Gastrocnemius medialis (tissue), 4 donors: ENCODE measurements around the gene TCP11L2.

Experiments
- POLR2A ChIP-seq, 2 donors: fragments of 450-650 bp; IDR thresholded peaks; one replicate each; pipeline ENCODE4 v1.6.1; 2017; ENCODE audit warnings: antibody characterized with exemption in 2 of 2, mild to moderate bottlenecking in 2 of 2, moderate library complexity in 2 of 2
- TF ChIP-seq, protein P1 (sequence below), 5 experiments: fragments of 450-650 bp in 3 of 5; fragments of 200-600 bp in 2 of 5; sonication (generic) in 2 of 5; IDR thresholded peaks in 4 of 5; conservative IDR thresholded peaks in 1 of 5; 1 replicate in 4 of 5; 2 replicates in 1 of 5; pipeline ENCODE4 v1.5.1; 2016 to 2019; ENCODE audit warnings: antibody characterized with exemption in 5 of 5, mild to moderate bottlenecking in 3 of 5, moderate library complexity in 3 of 5

DNA sequence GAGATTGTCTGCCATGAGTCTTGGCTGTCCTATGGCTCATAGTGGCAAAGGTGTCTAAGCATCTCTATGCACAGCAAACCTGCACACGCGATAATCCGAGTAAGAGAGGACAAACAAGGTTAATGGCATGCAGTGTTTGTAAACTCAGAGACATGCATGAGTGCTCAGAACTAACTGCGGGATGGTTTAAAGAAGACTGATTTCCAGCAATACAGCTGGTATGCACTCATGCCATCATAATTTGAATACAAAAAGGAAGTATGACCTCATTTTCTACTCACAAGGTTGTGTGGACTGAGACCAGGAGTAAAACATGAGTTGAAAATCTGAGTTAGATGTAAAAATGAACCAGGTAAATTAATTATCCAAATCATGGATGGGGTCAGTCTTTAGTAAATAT is 16.6 kb upstream of the TCP11L2 start:
- no peak for TF ChIP-seq POLR2A (IDR thresholded peaks at IDR 0.05)
- TF ChIP-seq, protein P1, sequence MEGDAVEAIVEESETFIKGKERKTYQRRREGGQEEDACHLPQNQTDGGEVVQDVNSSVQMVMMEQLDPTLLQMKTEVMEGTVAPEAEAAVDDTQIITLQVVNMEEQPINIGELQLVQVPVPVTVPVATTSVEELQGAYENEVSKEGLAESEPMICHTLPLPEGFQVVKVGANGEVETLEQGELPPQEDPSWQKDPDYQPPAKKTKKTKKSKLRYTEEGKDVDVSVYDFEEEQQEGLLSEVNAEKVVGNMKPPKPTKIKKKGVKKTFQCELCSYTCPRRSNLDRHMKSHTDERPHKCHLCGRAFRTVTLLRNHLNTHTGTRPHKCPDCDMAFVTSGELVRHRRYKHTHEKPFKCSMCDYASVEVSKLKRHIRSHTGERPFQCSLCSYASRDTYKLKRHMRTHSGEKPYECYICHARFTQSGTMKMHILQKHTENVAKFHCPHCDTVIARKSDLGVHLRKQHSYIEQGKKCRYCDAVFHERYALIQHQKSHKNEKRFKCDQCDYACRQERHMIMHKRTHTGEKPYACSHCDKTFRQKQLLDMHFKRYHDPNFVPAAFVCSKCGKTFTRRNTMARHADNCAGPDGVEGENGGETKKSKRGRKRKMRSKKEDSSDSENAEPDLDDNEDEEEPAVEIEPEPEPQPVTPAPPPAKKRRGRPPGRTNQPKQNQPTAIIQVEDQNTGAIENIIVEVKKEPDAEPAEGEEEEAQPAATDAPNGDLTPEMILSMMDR (IDR thresholded peaks at IDR 0.05 in 4 of 5, conservative IDR thresholded peaks at IDR 0.05 in 1 of 5), result no peak
